Erythroblast (primary cell): Measurements from ENCODE around the gene DNER.
"Not testable (repeated sequence)": the region's sequence is repeated elsewhere in the genome, so short reads cannot be mapped to it uniquely, and the experiment has no call there.

ENCODE experiments used
- GATA1 ChIP-seq: IDR thresholded peaks from 2 replicates; pipeline ENCODE4 v1.6.1; 2011; ENCODE audit warnings: low read depth, mild to moderate bottlenecking, control low read depth, low read length, moderate library complexity
- POLR2A ChIP-seq: IDR thresholded peaks from 2 replicates; pipeline ENCODE4 v1.6.1; 2011; ENCODE audit warnings: mild to moderate bottlenecking, low read length

- not testable (repeated sequence) for TF ChIP-seq POLR2A, GATA1
These were observed 8.8 kb upstream of the DNER start for GRCh38 chr2:229723192-229723591.
